GM18868 (cell line): ENCODE measurements around the gene GUCA1A.
"Not testable (repeated sequence)": the region's sequence is repeated elsewhere in the genome, so short reads cannot be mapped to it uniquely, and the experiment has no call there.

Experiments used
- ATAC-seq: cut with Tn5 transposase; IDR thresholded peaks from one replicate; pipeline ENCODE4 v1.9.1; 2021; ENCODE audit warnings: mild to moderate bottlenecking, moderate library complexity; ENCODE audit not compliant: unreplicated experiment

GUCA1A gene

DNA sequence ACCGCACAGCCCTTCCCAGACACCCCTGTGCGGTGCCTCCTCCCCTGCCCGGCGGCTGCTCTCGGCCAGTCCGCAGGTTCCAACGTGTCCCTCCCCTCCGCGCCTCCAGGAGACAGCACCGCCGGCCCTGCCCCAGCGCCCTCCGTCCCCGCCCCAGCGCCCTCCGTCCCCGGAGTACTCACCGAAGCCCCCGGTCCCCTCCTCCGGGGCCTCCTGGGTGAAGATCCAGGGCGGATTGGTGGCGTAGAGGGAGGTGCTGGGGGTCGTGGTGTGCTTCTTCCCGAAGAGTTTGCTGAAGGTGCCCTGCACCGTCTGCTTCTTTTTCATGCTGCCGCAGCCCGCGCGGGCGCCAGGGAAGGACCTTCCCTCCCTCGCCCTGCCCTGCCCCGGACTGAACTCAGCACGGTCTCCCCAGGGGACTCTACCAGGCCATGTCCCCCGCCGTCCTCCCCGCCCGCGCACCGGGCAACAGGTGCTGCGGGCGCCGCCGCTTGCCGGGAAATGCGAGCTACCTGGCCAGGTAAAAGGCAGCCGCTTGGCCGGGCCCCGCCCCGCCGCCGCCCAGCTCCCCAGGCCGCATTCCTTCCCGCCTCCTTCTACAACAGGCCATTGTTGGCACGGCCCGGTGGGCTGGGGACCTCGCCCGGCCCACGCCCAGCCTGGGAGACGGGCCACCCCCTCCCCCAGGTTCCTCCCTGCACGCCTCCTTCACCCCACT, 30.9 kb upstream of the GUCA1A start, which contains the start of gene C6orf132:
Gene C6orf132 (minus strand): TSS at position 503 of the 718 bp plus-strand sequence. CDS start 176 bp downstream, at position 327.
- no peak for ATAC-seq

GRCh38 chr6:42147138-42147562, 26.0 kb upstream of the GUCA1A start:
- ATAC-seq: no peak

DNA sequence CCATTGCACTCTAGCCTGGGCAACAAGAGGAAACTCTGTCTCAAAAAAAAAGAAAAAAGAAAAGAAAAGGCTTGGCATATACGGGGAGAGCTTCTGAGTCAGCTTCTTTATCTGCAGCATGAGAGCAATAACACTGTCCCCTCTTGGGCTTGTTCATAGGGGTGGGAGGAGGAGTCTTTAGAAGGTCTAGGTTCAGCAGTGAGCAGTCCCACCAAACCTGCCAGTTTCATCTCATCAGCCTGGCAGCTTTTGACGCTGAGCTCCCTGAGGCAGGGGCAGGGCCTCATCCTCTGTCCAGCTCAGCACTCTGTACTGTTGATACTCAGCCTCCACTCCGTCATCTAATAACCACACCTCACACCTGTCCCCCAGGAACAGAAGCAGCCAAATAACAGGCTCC, 25.1 kb upstream of the GUCA1A start:
- no peak for ATAC-seq

DNA sequence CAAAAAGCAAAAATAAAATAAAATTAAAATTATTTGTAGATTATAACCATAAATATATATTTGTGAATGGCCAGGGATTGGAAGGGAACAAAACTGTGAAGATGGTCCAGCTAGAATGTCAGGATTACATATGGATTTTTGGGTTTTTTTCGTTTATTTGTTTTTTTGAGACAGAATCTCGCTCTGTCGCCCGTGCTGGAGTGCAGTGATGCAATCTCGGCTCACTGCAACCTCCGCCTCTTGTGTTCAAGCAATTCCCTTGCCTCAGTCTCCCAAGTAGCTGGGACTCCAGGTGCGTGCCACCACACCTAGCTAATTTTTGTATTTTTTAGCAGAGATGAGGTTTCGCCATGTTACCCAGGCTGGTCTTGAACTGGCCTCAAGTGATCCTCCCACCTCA, 22.9 kb upstream of the GUCA1A start:
- no peak for ATAC-seq

GRCh38 chr6:42152024-42152423, 21.1 kb upstream of the GUCA1A start:
- ATAC-seq: no peak

DNA sequence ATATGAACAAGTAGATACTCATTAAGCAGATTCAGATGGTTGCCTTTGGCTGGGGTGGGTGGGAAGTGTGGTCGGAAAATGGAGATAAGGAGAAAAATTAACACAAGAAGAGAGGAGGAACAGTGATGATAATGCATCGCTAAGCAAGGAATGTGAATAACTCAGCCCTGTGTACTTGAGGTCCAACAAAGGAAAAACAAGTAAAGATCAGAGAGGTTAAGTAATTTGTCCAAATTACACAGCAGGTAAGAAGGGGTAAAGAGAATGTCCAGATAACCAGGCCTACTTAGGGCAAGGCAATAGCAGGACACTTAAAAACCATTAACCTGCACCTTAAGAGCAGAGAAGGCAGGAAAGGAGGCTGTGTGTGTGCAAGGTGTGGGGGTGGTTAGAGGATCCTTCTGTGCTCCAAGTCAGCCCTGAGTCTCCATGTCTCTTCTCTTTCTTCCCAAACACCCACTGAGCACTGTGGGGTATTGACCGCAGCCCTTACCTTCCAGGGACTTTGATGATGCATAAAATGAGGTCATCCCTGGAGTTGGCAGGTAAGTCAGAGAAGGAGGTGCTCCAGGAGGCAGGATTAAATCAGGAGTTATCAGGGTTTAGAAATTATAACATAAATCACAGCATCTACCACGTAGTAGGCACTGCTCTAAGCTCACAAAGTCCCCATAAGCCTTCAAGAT, 20.5 kb upstream of the GUCA1A start:
- not testable (repeated sequence) for ATAC-seq

- no peak for ATAC-seq
Observed at GRCh38 chr6:42153921-42154320, 19.2 kb upstream of the GUCA1A start.

DNA sequence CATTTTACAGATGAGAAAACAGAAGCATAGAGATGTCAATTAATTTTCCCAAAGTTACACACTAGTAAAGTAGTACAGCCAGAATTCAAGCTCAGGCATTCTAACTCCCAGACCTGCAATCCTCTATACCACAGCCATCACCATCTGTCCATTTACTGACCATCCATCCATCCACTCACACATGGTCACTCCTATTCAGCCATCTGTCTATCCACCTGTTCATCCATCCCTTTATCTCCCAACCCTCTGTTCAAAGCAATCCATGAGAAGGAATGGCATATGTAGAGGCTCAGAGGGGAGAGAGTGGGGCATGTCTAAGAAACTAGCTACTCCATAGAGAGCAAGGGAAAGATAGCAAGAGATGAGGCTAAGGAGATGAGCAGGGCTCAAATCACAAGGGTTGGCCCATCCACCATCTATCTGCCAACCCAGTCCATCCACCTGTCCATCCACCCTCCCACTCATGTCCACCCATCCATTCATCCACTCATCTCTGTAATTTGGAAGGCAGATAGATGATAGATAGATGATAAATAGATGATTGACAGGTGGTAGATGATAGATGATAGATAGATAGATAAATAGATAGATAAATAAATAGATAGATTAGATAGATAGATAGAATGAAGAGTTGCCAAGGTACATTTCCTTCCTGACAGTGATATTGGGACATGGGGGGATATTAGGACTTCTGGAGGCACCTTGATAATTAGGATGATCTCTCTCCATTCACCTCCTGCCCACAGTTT, 18.5 kb upstream of the GUCA1A start:
- ATAC-seq: no peak

DNA sequence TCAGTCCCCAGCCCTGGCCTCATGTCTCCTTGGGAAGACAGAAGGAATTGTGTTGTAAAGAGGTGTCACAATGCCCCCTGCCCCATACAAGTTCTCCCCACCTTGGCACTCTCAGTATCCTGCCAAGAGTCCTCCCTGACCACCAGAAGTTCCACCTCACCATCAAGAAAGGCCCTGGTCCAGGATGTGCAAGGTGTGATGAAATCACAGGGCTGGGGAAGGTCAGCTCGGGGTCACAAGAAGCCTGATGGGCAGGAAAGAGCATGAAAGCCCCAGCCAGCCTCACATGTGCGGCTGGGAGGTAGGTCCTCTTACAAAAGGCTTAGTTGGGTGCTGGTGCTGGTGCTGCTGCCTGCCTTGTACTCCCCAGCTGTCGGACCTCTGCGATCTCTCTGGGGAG, 17.9 kb upstream of the GUCA1A start:
- no peak for ATAC-seq

- no peak for ATAC-seq
Observed at GRCh38 chr6:42156638-42157037, 16.5 kb upstream of the GUCA1A start.

GRCh38 chr6:42158011-42158410, 15.2 kb upstream of the GUCA1A start:
- ATAC-seq: no peak

DNA sequence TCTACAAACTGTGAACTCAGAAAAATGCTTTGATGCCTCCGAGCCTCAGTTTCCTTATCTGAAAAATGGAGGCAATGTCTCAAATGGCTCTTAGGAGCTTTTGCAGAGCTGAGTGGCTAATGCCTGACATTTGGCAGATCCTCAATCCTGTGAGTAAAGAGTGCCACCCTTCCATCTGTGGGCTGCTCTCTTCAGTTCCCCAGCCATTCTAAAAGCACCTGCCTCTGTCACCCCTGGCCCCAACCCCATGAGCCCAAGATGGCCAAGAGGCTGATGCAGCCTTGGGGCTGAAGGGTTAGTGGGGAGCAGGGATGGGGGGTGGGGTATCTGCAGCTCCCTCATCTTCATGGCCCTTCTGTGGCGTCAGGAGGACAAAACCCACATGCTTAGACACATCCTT, 14.5 kb upstream of the GUCA1A start:
- no peak for ATAC-seq

DNA sequence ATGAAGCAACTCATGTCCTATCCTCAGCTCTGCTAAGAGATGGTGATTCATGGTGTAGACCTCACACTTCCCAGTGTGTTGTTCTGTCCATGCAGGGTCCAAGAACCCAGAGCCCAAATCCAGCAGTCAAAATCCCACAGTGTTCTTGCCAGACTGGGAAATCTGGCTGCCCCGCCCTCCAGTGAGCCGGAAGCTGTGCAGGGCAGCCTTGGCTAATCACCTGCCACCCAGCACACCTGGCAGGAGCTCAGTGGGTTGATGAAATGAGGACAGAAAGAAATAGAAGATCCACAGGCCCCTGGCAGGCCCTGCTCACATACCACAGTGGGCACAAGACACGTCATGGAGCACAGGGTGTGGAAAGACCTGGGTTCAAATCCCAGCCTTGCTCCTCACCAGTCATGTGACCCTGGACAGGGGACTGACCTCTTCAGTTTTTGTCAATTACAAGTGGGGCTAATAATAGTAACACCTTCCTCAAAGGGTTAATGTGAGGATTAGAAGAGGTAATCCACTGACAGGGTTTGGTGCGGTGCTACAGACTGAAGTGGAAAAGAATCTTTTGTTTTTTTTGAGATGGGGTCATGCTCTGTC, 13.6 kb upstream of the GUCA1A start:
- ATAC-seq: no peak

- no peak for ATAC-seq
Observed at GRCh38 chr6:42162384-42162783, 10.8 kb upstream of the GUCA1A start.

DNA sequence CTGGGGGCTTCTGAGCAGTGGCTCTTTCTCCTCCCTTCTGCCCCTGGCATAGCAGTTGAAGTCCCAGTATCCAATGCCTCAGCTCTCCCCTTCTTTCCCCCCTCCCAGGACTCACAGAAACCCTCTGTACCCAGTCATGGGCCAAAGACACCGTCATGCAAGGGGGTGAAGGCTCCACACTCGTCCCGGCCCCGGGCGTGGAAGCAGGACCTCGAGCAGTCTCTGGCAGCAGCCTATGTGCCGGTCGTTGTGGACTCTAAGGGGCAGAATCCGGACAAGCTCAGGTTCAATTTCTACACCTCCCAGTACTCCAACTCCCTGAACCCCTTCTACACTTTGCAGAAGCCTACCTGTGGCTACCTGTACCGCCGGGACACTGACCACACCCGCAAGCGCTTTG, 10.4 kb upstream of the GUCA1A start:
- ATAC-seq: no peak

GRCh38 chr6:42163981-42164380, 9.2 kb upstream of the GUCA1A start:
- no peak for ATAC-seq

- ATAC-seq: no peak
Observed at GRCh38 chr6:42165016-42165415, 8.1 kb upstream of the GUCA1A start.

DNA sequence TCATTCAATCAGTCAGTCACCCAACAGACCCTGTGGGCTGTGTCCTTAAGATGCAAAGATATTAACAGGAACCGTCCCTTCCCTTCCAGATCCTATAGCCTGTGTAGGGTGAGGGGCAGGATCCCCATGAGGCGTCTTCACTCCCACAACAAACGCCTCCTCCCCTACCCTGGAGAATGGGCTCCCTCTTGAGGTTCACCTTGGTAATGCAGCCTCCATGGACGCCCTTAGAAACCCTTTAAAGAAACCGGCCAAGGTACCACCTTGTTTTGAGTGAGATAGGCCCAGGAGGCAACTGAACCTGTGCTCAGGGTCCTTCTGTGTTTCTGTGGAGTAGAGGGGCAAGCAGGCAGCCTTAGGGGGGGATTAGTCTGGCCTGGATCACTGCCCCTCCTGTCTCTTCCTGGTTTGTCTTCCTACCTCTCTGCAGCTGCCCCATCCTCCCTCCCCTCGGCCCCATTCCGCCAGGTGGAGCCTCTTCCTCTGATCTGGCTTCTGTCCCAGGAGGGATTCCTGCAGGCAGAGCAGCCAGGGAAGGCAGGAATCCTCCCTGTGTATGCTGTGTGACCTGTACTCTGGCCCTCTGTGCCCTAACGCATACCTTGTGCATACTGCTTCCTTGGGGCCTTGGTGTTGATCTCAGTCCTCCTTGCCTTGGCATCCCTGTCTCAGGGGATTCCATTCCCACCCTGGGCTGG, 6.6 kb upstream of the GUCA1A start:
- no peak for ATAC-seq

- ATAC-seq: no peak
Observed at GRCh38 chr6:42168650-42169049, 4.5 kb upstream of the GUCA1A start.

- ATAC-seq: not testable (repeated sequence)
Observed at GRCh38 chr6:42169780-42170179, 3.4 kb upstream of the GUCA1A start.
